H9 (cell line): ENCODE measurements around the gene IDH1. TPM values are rescaled to one million over a fixed set of nuclear protein-coding genes. Genes with fewer than 3 reads are reported as not detected.

ENCODE experiments used
- DNase-seq: peaks from one replicate; pipeline ENCODE4 v3.0.0-alpha.2; 2017
- H2AFZ ChIP-seq: one replicate; pipeline ENCODE4 v1.6.1; 2013; ENCODE audit warnings: mild to moderate bottlenecking, low read length, control low read depth, moderate library complexity
- H2AK5ac ChIP-seq: 2 replicates; pipeline ENCODE4 v1.6.1; 2013; ENCODE audit warnings: low read length, control low read depth, mixed read lengths; ENCODE audit not compliant: insufficient read length
- H2BK120ac ChIP-seq: one replicate; pipeline ENCODE4 v1.6.1; 2013; ENCODE audit warnings: low read depth, mild to moderate bottlenecking, low read length, control low read depth, inconsistent platforms; ENCODE audit not compliant: poor library complexity, severe bottlenecking
- H2BK12ac ChIP-seq: 2 replicates; pipeline ENCODE4 v1.6.1; 2013; ENCODE audit warnings: low read length, control low read depth, mixed read lengths, low read depth; ENCODE audit not compliant: insufficient read length
- H2BK15ac ChIP-seq: 2 replicates; pipeline ENCODE4 v1.6.1; 2013; ENCODE audit warnings: low read depth, low read length, control low read depth
- H2BK20ac ChIP-seq: one replicate; pipeline ENCODE4 v1.6.1; 2013; ENCODE audit warnings: low read depth, mild to moderate bottlenecking, low read length, control low read depth, inconsistent platforms; ENCODE audit not compliant: poor library complexity, severe bottlenecking
- H2BK5ac ChIP-seq: 2 replicates; pipeline ENCODE4 v1.6.1; 2013; ENCODE audit warnings: low read length, control low read depth, mixed read lengths; ENCODE audit not compliant: insufficient read length
- H3K14ac ChIP-seq: 2 replicates; pipeline ENCODE4 v1.6.1; 2013; ENCODE audit warnings: low read length, control low read depth; ENCODE audit not compliant: insufficient read depth
- H3K18ac ChIP-seq: 2 replicates; pipeline ENCODE4 v1.6.1; 2013; ENCODE audit warnings: low read depth, mild to moderate bottlenecking, mixed read lengths, low read length, control low read depth; ENCODE audit not compliant: insufficient read length
- H3K23ac ChIP-seq: 2 replicates; pipeline ENCODE4 v1.6.1; 2013; ENCODE audit warnings: low read length, control low read depth, mixed read lengths, low read depth; ENCODE audit not compliant: insufficient read length
- H3K23me2 ChIP-seq: 2 replicates; pipeline ENCODE4 v1.6.1; 2013; ENCODE audit warnings: low read depth, mild to moderate bottlenecking, mixed read lengths, low read length, control low read depth; ENCODE audit not compliant: insufficient read length, poor library complexity, severe bottlenecking
- H3K27ac ChIP-seq: 2 replicates; pipeline ENCODE4 v1.5.1; 2013; ENCODE audit warnings: low read length, control low read depth, mixed read lengths, low read depth; ENCODE audit not compliant: insufficient read length
- H3K27me3 ChIP-seq: 2 replicates; pipeline ENCODE4 v1.6.1; 2013; ENCODE audit warnings: low read length, control low read depth, inconsistent platforms; ENCODE audit not compliant: insufficient read depth
- H3K4ac ChIP-seq: 2 replicates; pipeline ENCODE4 v1.6.1; 2013; ENCODE audit warnings: low read depth, mild to moderate bottlenecking, control low read depth, inconsistent platforms, low read length, moderate library complexity
- H3K4me1 ChIP-seq: 2 replicates; pipeline ENCODE4 v1.6.1; 2013; ENCODE audit warnings: low read length, control low read depth, inconsistent platforms; ENCODE audit not compliant: insufficient read depth
- H3K4me2 ChIP-seq: 2 replicates; pipeline ENCODE4 v1.6.1; 2013; ENCODE audit warnings: low read length, control low read depth, mixed read lengths; ENCODE audit not compliant: insufficient read length, insufficient read depth
- H3K56ac ChIP-seq: 2 replicates; pipeline ENCODE4 v1.6.1; 2013; ENCODE audit warnings: low read depth, mild to moderate bottlenecking, mixed read lengths, low read length, control low read depth; ENCODE audit not compliant: insufficient read length
- H3K79me1 ChIP-seq: 2 replicates; pipeline ENCODE4 v1.6.1; 2013; ENCODE audit warnings: low read depth, mild to moderate bottlenecking, moderate library complexity, low read length, control low read depth, inconsistent platforms; ENCODE audit not compliant: insufficient read depth, poor library complexity, severe bottlenecking
- H3K79me2 ChIP-seq: 2 replicates; pipeline ENCODE4 v1.6.1; 2013; ENCODE audit warnings: low read length, control low read depth, inconsistent platforms; ENCODE audit not compliant: insufficient read depth
- H3K9ac ChIP-seq: 2 replicates; pipeline ENCODE4 v1.6.1; 2013; ENCODE audit warnings: low read length, control low read depth, mixed read lengths; ENCODE audit not compliant: insufficient read length; ENCODE audit errors: extremely low read depth
- H3K9me3 ChIP-seq: one replicate; pipeline ENCODE4 v1.6.1; 2013; ENCODE audit warnings: low read depth, low read length, inconsistent platforms; ENCODE audit not compliant: control insufficient read depth
- H3T11ph ChIP-seq: one replicate; pipeline ENCODE4 v1.6.1; 2013; ENCODE audit warnings: mild to moderate bottlenecking, low read length, control low read depth, inconsistent platforms
- H4K20me1 ChIP-seq: one replicate; pipeline ENCODE4 v1.6.1; 2013; ENCODE audit not compliant: control insufficient read depth, insufficient read length, insufficient read depth
- H4K5ac ChIP-seq: 2 replicates; pipeline ENCODE4 v1.6.1; 2013; ENCODE audit warnings: low read depth, mild to moderate bottlenecking, mixed read lengths, low read length, control low read depth; ENCODE audit not compliant: insufficient read length
- H4K8ac ChIP-seq: replicated peaks from 2 replicates; pipeline ENCODE4 v1.6.1; 2013; ENCODE audit warnings: low read length, control low read depth, mixed read lengths, low read depth; ENCODE audit not compliant: insufficient read length
- H4K91ac ChIP-seq: 2 replicates; pipeline ENCODE4 v1.6.1; 2013; ENCODE audit warnings: low read depth, mild to moderate bottlenecking, moderate library complexity, mixed read lengths, low read length, control low read depth; ENCODE audit not compliant: insufficient read length
- H3K27ac Mint-ChIP-seq, 3 experiments: 2 replicates in 2 of 3; 3 replicates in 1 of 3; pipeline ENCODE4 v1.8.0; 2020 to 2021; ENCODE audit warnings: mixed read lengths in 3 of 3, mild to moderate bottlenecking in 1 of 3, moderate library complexity in 1 of 3
- H3K27me3 Mint-ChIP-seq: 2 replicates; pipeline ENCODE4 v1.8.0; 2021; ENCODE audit warnings: low read depth, mild to moderate bottlenecking, moderate library complexity, mixed read lengths
- H3K36me3 Mint-ChIP-seq, 3 experiments: 2 replicates in 2 of 3; 3 replicates in 1 of 3; pipeline ENCODE4 v1.8.0; 2020 to 2021; ENCODE audit warnings: low read depth in 3 of 3, mixed read lengths in 3 of 3; ENCODE audit not compliant: insufficient read depth in 1 of 3
- H3K4me1 Mint-ChIP-seq, 2 experiments: 2 replicates each; pipeline ENCODE4 v1.8.0; 2020; ENCODE audit warnings: mixed read lengths in 2 of 2
- H3K4me3 Mint-ChIP-seq, 2 experiments: 2 replicates in 1 of 2; 3 replicates in 1 of 2; pipeline ENCODE4 v1.8.0; 2020 to 2021; ENCODE audit warnings: mild to moderate bottlenecking in 2 of 2, mixed read lengths in 2 of 2, moderate library complexity in 1 of 2
- H3K9me3 Mint-ChIP-seq, 2 experiments: 2 replicates in 1 of 2; 3 replicates in 1 of 2; pipeline ENCODE4 v1.8.0; 2020; ENCODE audit warnings: mild to moderate bottlenecking in 2 of 2, mixed read lengths in 2 of 2, moderate library complexity in 1 of 2
- WGBS: extraction: QIAGEN DNeasy Blood & Tissue Kit; methylation state at CpG from one replicate; pipeline ENCODE4 v1.1.7; 2013; ENCODE audit warnings: missing lambda C conversion rate, low lambda C conversion rate, mixed read lengths; ENCODE audit not compliant: insufficient read length; ENCODE audit errors: extremely low coverage; 5-methylcytosine and 5-hydroxymethylcytosine counted together
- total RNA-seq: library from RNA; stranded (reverse); gene quantifications from 2 replicates; pipeline ENCODE4 v1.2.1, GENCODE V29; 2021
- TF ChIP-seq, protein P1 (sequence below): fragments of 200-600 bp; sonication (generic); conservative IDR thresholded peaks from 3 replicates; pipeline ENCODE4 v1.8.0; 2021; ENCODE audit warnings: antibody characterized with exemption, mild to moderate bottlenecking

Gene IDH1
- total RNA-seq, 1 experiment from 2014 or later: 234 TPM

- Mint-ChIP-seq H3K27me3 (no peaks in the 10 kb centered on the region), H3K4me3 (no peak overlapping the region), H3K9me3 (no peaks in the 10 kb centered on the region), H3K27ac (no peak overlapping the region), H3K36me3 (peaks cover 40 to 82% (median 76%) of the 10 kb centered on the region in 3 experiments), H3K4me1 (no peaks in the 10 kb centered on the region)
- Histone ChIP-seq H3T11ph (no peak overlapping the region), H3K56ac (no peak overlapping the region), H2BK20ac (no peak overlapping the region), H3K23me2 (no peaks in the 10 kb centered on the region), H2BK120ac (no peak overlapping the region), H2BK15ac (no peak overlapping the region), H2AFZ (no peak overlapping the region), H3K14ac (no peak overlapping the region), H3K27me3 (no peaks in the 10 kb centered on the region), H4K91ac (no peak overlapping the region), H3K9ac (no peak overlapping the region), H3K79me2 (no peaks in the 10 kb centered on the region), H3K79me1 (peaks cover 4% of the 10 kb centered on the region), H3K4ac (no peak overlapping the region), H3K23ac (no peak overlapping the region), H3K27ac (no peak overlapping the region), H2AK5ac (no peak overlapping the region), H2BK12ac (no peak overlapping the region), H4K8ac (no peak overlapping the region), H4K20me1 (no peaks in the 10 kb centered on the region), H3K9me3 (no peaks in the 10 kb centered on the region), H3K4me2 (no peak overlapping the region), H3K4me1 (no peaks in the 10 kb centered on the region), H2BK5ac (no peak overlapping the region), H4K5ac (no peak overlapping the region), H3K18ac (no peak overlapping the region)
- no peak for DNase-seq
- TF ChIP-seq, protein P1, sequence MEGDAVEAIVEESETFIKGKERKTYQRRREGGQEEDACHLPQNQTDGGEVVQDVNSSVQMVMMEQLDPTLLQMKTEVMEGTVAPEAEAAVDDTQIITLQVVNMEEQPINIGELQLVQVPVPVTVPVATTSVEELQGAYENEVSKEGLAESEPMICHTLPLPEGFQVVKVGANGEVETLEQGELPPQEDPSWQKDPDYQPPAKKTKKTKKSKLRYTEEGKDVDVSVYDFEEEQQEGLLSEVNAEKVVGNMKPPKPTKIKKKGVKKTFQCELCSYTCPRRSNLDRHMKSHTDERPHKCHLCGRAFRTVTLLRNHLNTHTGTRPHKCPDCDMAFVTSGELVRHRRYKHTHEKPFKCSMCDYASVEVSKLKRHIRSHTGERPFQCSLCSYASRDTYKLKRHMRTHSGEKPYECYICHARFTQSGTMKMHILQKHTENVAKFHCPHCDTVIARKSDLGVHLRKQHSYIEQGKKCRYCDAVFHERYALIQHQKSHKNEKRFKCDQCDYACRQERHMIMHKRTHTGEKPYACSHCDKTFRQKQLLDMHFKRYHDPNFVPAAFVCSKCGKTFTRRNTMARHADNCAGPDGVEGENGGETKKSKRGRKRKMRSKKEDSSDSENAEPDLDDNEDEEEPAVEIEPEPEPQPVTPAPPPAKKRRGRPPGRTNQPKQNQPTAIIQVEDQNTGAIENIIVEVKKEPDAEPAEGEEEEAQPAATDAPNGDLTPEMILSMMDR: no peak
- no CpG with 5 or more reads among the region's 3 CpGs for WGBS
These were observed 26.1 kb upstream of the IDH1 start for GRCh38 chr2:208280933-208281332.
